Upper lobe of left lung (tissue), 6 donors: ENCODE measurements around the gene TP53I13. TPM values are rescaled to one million over a fixed set of nuclear protein-coding genes. Genes with fewer than 3 reads are reported as not detected.
"Not testable (repeated sequence)": the region's sequence is repeated elsewhere in the genome, so short reads cannot be mapped to it uniquely, and the experiment has no call there.

Experiments
- ATAC-seq, 2 donors: fragments of 200-7000 bp; cut with Tn5 transposase; one replicate each; pipeline ENCODE4 v1.9.1; 2022; ENCODE audit warnings: mild to moderate bottlenecking in 2 of 2, moderate library complexity in 2 of 2; ENCODE audit not compliant: low FRiP score in 2 of 2
- DNase-seq, 2 donors: peaks; one replicate each; pipeline ENCODE4 v3.0.0-alpha.2; 2019 to 2020
- H3K27ac ChIP-seq, 4 donors: fragments of 200-600 bp; sonication (generic); one replicate each; pipeline ENCODE4 v1.5.1; 2016 to 2019
- H3K27me3 ChIP-seq, 4 donors: fragments of 200-600 bp; sonication (generic); one replicate each; pipeline ENCODE4 v1.5.1; 2017 to 2019
- H3K36me3 ChIP-seq, 4 donors: fragments of 200-600 bp; sonication (generic); one replicate each; pipeline ENCODE4 v1.5.1; 2016 to 2019
- H3K4me1 ChIP-seq, 4 donors: fragments of 200-600 bp; sonication (generic); one replicate each; pipeline ENCODE4 v1.5.1; 2018 to 2019
- H3K4me3 ChIP-seq, 4 donors: fragments of 200-600 bp; sonication (generic); one replicate each; pipeline ENCODE4 v1.5.1; 2017 to 2019; ENCODE audit warnings: mild to moderate bottlenecking in 2 of 4, moderate library complexity in 1 of 4
- H3K9me3 ChIP-seq, 4 donors: fragments of 200-600 bp; sonication (generic); one replicate each; pipeline ENCODE4 v1.5.1; 2018 to 2019
- CTCF ChIP-seq, 6 experiments: fragments of 450-650 bp in 4 of 6; fragments of 200-600 bp in 2 of 6; sonication (generic) in 2 of 6; IDR thresholded peaks; one replicate each; pipeline ENCODE4 v1.5.1; 2016 to 2019; ENCODE audit warnings: antibody characterized with exemption in 6 of 6
- EP300 ChIP-seq, 4 donors: sonication (generic); formaldehyde crosslinking; IDR thresholded peaks; one replicate each; pipeline ENCODE4 v1.5.1; 2017; ENCODE audit warnings: antibody characterized with exemption in 4 of 4, control low read depth in 2 of 4
- POLR2A ChIP-seq, 4 donors: fragments of 450-650 bp; IDR thresholded peaks; one replicate each; pipeline ENCODE4 v1.5.1; 2016 to 2017; ENCODE audit warnings: antibody characterized with exemption in 4 of 4, mild to moderate bottlenecking in 2 of 4
- POLR2AphosphoS5 ChIP-seq, 2 donors: sonication (generic); formaldehyde crosslinking; IDR thresholded peaks; one replicate each; pipeline ENCODE4 v1.5.1; 2017; ENCODE audit warnings: antibody characterized with exemption in 2 of 2
- WGBS, 2 donors: methylation state at CpG; one replicate each; pipeline ENCODE4 v1.1.5; 2017 to 2018; 5-methylcytosine and 5-hydroxymethylcytosine counted together
- total RNA-seq, 6 donors: library from RNA; depleted of rRNA in 4 of 6; stranded (reverse); fragments of >200 nt in 4 of 6; gene quantifications; one replicate each; pipeline versions ENCODE4 v1.1.0 to v1.2.1, GENCODE V29; 2016 to 2021
- donor health status: DM: no; HTN: no; CAD: no; lungs with moderate emphysema.
- donor health status: DM: no; HTN: yes; CAD: no; lungs with severe emphysema.

TP53I13 gene
- total RNA-seq, 6 donors from 2014 or later, result 57.3 to 178 (median 75.4) TPM

- DNase-seq, result no peak
- TF ChIP-seq EP300 (IDR thresholded peaks at IDR 0.05), result no peak
- no peak for TF ChIP-seq CTCF (IDR thresholded peaks at IDR 0.05)
- TF ChIP-seq POLR2A (IDR thresholded peaks at IDR 0.05), result no peak
- TF ChIP-seq POLR2AphosphoS5 (IDR thresholded peaks at IDR 0.05), result no peak
- H3K36me3 ChIP-seq, result peaks cover 0 to 1% (median under 1%) of the 10 kb centered on the region in 4 donors
- no peaks in the 10 kb centered on the region for H3K9me3 ChIP-seq
- peak in 1 of 2 donors; percentile 35 for ATAC-seq
- 83 to 86% methylated on average over 1 of the region's 1 CpG for WGBS, 2 donors
- peaks cover 9 to 13% (median 13%) of the 10 kb centered on the region in 4 donors for H3K4me1 ChIP-seq
- H3K27me3 ChIP-seq, result no peaks in the 10 kb centered on the region
- no peak overlapping the region for H3K27ac ChIP-seq
- no peak overlapping the region for H3K4me3 ChIP-seq
Observed at GRCh38 chr17:29557085-29557738, 11.3 kb upstream of the TP53I13 start.

GRCh38 chr17:29557739-29558116 lies 10.8 kb upstream of the TP53I13 start:
- no peak for ATAC-seq
- TF ChIP-seq CTCF (IDR thresholded peaks at IDR 0.05) (no peak), POLR2AphosphoS5 (IDR thresholded peaks at IDR 0.05) (no peak), EP300 (IDR thresholded peaks at IDR 0.05) (no peak), POLR2A (IDR thresholded peaks at IDR 0.05) (no peak)
- Histone ChIP-seq H3K9me3 (no peaks in the 10 kb centered on the region), H3K27ac (no peak overlapping the region), H3K4me1 (peaks cover 14 to 18% (median 16%) of the 10 kb centered on the region in 4 donors), H3K36me3 (peaks cover 0 to 6% (median 3%) of the 10 kb centered on the region in 4 donors), H3K4me3 (no peak overlapping the region), H3K27me3 (no peaks in the 10 kb centered on the region)
- DNase-seq, result no peak

- H3K27ac ChIP-seq, H3K27me3 ChIP-seq, DNase-seq, H3K4me3 ChIP-seq, H3K9me3 ChIP-seq, ATAC-seq, H3K36me3 ChIP-seq: not testable (repeated sequence)
- 93 to 98% methylated on average over 5 of the region's 5 CpGs for WGBS, 2 donors
- peaks cover 14 to 21% (median 18%) of the 10 kb centered on the region in 4 donors for H3K4me1 ChIP-seq
Observed at GRCh38 chr17:29558139-29558538, 10.4 kb upstream of the TP53I13 start.

GRCh38 chr17:29559640-29560039 lies 8.9 kb upstream of the TP53I13 start:
- WGBS, 2 donors, result 80 to 100% methylated on average over 2 of the region's 2 CpGs
- Histone ChIP-seq H3K27ac (no peak overlapping the region), H3K27me3 (no peaks in the 10 kb centered on the region), H3K36me3 (peaks cover 0 to 7% (median 3%) of the 10 kb centered on the region in 4 donors), H3K4me3 (no peak overlapping the region), H3K4me1 (peaks cover 15 to 21% (median 20%) of the 10 kb centered on the region in 4 donors), H3K9me3 (no peaks in the 10 kb centered on the region)
- no peak for TF ChIP-seq POLR2A (IDR thresholded peaks at IDR 0.05)
- TF ChIP-seq CTCF (IDR thresholded peaks at IDR 0.05), result no peak
- TF ChIP-seq POLR2AphosphoS5 (IDR thresholded peaks at IDR 0.05), result no peak
- no peak for ATAC-seq
- DNase-seq, result no peak

- ATAC-seq (peak in 1 of 2 donors; percentile 58), DNase-seq (no peak)
- Histone ChIP-seq H3K27me3 (no peaks in the 10 kb centered on the region), H3K4me1 (peaks cover 20 to 26% (median 24%) of the 10 kb centered on the region in 4 donors), H3K4me3 (no peak overlapping the region), H3K9me3 (no peaks in the 10 kb centered on the region), H3K36me3 (peaks cover 0 to 7% (median 3%) of the 10 kb centered on the region in 4 donors), H3K27ac (no peak overlapping the region)
- WGBS, 2 donors, result 62 to 74% methylated on average over 6 of the region's 6 CpGs
- TF ChIP-seq CTCF (IDR thresholded peaks at IDR 0.05) (no peak), POLR2AphosphoS5 (IDR thresholded peaks at IDR 0.05) (no peak), POLR2A (IDR thresholded peaks at IDR 0.05) (no peak), EP300 (IDR thresholded peaks at IDR 0.05) (no peak)
Observed at GRCh38 chr17:29560316-29560715, 8.2 kb upstream of the TP53I13 start.
